ENCODE measurements around the gene SOX9. TPM values are rescaled to one million over a fixed set of nuclear protein-coding genes. Genes with fewer than 3 reads are reported as not detected.

Gene SOX9
- total RNA-seq, 1 experiment from 2014 or later: 1.3 TPM

DNA sequence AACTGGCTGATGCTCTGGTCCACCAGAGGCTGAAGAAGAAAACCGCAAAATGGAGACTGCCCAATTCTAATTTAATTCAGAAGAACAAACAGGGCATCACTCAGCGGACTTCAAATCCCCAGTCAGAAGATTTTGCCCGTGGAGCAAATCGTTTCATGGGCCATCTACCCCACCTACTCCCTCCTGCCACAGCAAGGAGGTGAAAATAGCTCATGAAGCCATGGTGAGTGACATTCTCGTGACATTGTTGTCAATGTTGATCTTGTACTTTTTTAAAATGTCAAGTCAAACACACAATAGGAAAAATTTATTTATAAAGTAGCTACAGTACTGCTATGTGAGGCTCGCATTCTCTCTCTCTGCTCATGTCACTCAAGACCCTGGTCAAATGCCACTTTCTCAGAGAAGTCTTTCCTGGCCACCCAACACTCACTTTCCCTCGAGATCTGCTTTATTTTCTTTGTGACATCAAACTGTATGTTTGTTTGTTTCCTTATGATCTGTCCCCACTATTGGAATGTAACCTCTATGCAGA is 31.3 kb upstream of the SOX9 start:
- WGBS (ENCODE audit: extremely low coverage, insufficient read length, low lambda C conversion rate): no CpG with 5 or more reads among the region's 7 CpGs
- H3K23ac ChIP-seq (ENCODE audit: insufficient read length, low read depth, low read length): no peak overlapping the region
- H2BK15ac ChIP-seq (ENCODE audit: low read depth, low read length): no peak overlapping the region
- H4K5ac ChIP-seq (ENCODE audit: insufficient read length, low read depth, low read length): no peak overlapping the region
- no peak overlapping the region for H3K14ac ChIP-seq (ENCODE audit: insufficient read depth, low read length)
- no peak overlapping the region for H3K56ac ChIP-seq (ENCODE audit: insufficient read length, low read depth, low read length)
- no peaks in the 10 kb centered on the region for H3K79me1 ChIP-seq (ENCODE audit: insufficient read depth, low read depth, low read length, poor library complexity, severe bottlenecking)
- no peak overlapping the region for H3K4me3 Mint-ChIP-seq
- H3K9me3 ChIP-seq (ENCODE audit: control insufficient read depth, low read depth, low read length): no peaks in the 10 kb centered on the region
- H3K36me3 Mint-ChIP-seq (ENCODE audit: insufficient read depth in 1 of 3, low read depth in 3 of 3): no peaks in the 10 kb centered on the region; a peak in 1 of 7 replicates
- no peaks in the 10 kb centered on the region for H3K4me1 ChIP-seq (ENCODE audit: insufficient read depth, low read length)
- no peak overlapping the region for H2AK5ac ChIP-seq (ENCODE audit: insufficient read length, low read length)
- no peaks in the 10 kb centered on the region for H3K79me2 ChIP-seq (ENCODE audit: insufficient read depth, low read length)
- H3K4ac ChIP-seq (ENCODE audit: low read depth, low read length): no peak overlapping the region
- no peak overlapping the region for H2BK120ac ChIP-seq (ENCODE audit: low read depth, low read length, poor library complexity, severe bottlenecking)
- no peaks in the 10 kb centered on the region for H3K9me3 Mint-ChIP-seq
- no peak overlapping the region for H2BK5ac ChIP-seq (ENCODE audit: insufficient read length, low read length)
- no peak overlapping the region for H3K4me2 ChIP-seq (ENCODE audit: insufficient read depth, insufficient read length, low read length)
- H3K27ac Mint-ChIP-seq: no peak overlapping the region
- no peak overlapping the region for H3K27ac ChIP-seq (ENCODE audit: insufficient read length, low read depth, low read length)
- H4K20me1 ChIP-seq (ENCODE audit: control insufficient read depth, insufficient read depth, insufficient read length): no peaks in the 10 kb centered on the region
- no peak overlapping the region for H2BK12ac ChIP-seq (ENCODE audit: insufficient read length, low read depth, low read length)
- H3K4me1 Mint-ChIP-seq: peaks cover 4 to 7% of the 10 kb centered on the region in 2 experiments; a peak in 3 of 4 replicates
- H2AFZ ChIP-seq (ENCODE audit: low read length): no peak overlapping the region
- DNase-seq: no peak
- TF ChIP-seq, protein P1, sequence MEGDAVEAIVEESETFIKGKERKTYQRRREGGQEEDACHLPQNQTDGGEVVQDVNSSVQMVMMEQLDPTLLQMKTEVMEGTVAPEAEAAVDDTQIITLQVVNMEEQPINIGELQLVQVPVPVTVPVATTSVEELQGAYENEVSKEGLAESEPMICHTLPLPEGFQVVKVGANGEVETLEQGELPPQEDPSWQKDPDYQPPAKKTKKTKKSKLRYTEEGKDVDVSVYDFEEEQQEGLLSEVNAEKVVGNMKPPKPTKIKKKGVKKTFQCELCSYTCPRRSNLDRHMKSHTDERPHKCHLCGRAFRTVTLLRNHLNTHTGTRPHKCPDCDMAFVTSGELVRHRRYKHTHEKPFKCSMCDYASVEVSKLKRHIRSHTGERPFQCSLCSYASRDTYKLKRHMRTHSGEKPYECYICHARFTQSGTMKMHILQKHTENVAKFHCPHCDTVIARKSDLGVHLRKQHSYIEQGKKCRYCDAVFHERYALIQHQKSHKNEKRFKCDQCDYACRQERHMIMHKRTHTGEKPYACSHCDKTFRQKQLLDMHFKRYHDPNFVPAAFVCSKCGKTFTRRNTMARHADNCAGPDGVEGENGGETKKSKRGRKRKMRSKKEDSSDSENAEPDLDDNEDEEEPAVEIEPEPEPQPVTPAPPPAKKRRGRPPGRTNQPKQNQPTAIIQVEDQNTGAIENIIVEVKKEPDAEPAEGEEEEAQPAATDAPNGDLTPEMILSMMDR (conservative IDR thresholded peaks at IDR 0.05): no peak
- no peak overlapping the region for H2BK20ac ChIP-seq (ENCODE audit: low read depth, low read length, poor library complexity, severe bottlenecking)
- H4K91ac ChIP-seq (ENCODE audit: insufficient read length, low read depth, low read length): no peak overlapping the region
- H4K8ac ChIP-seq (replicated peaks; ENCODE audit: insufficient read length, low read depth, low read length): no peak overlapping the region
- H3T11ph ChIP-seq (ENCODE audit: low read length): no peak overlapping the region
- H3K18ac ChIP-seq (ENCODE audit: insufficient read length, low read depth, low read length): no peak overlapping the region
- H3K23me2 ChIP-seq (ENCODE audit: insufficient read length, low read depth, low read length, poor library complexity, severe bottlenecking): no peaks in the 10 kb centered on the region
- no peak overlapping the region for H3K9ac ChIP-seq (ENCODE audit: extremely low read depth, insufficient read length, low read length)
- H3K27me3 ChIP-seq (ENCODE audit: insufficient read depth, low read length): no peaks in the 10 kb centered on the region
- H3K27me3 Mint-ChIP-seq (ENCODE audit: low read depth): peaks cover 3% of the 10 kb centered on the region
